ENCODE measurements around the gene ATF7.
A peak's percentile ranks its signal among the peaks of the same experiment; 100 is the strongest.

Gene ATF7

DNA sequence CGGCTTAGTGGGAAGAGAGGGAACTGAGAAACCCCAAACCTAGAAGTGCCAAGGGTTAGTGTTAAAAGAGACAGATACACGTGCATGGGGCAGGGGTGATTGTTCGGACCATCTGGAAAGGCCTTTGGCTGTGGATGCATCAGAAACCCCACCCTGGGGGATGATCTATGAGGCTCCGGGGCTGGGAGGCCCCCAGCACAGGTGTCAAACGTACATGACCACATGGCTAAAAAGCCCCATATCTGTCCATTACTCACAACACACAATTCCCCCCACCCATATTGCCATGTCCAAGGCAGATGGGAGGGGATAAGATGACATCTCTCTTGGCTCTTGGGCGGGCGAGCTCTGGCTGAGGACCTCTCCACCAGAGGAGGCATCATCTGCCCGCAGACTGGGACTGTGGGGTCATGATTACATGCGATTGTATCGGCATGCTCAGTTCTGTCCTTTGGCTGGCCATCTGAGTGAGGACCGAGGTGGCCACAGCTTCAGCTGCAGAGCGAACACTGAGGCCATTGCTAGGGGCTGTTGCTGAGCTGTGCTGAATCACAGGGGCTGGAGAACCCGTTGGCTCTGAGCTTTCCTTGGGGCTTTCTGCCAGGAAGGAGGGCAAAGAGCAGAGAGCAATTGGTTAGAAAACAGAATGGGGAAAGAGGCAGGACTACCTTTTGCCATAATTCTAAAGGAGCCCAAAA lies 109.3 kb downstream of the ATF7 start:
- no peak for DNase-seq

DNA sequence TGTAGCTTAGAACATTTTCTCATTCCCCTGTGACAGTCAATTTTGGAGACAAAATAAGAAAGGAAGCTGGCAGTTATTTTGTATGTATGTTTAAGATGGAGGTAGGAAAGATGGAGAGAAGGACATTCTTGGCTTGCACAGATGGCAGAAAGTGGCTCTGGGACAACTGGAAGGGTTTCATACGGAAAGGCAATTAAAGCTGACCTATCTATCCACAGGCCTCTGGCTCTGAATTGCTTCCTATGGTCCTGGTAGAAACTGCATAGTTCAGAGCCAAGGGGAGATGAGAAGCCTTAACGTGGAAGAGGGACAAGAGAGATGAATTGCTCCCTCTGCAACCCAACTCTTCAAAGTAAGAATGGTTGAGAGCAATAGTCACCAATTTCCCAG lies 110.9 kb downstream of the ATF7 start:
- no peak for DNase-seq

DNA sequence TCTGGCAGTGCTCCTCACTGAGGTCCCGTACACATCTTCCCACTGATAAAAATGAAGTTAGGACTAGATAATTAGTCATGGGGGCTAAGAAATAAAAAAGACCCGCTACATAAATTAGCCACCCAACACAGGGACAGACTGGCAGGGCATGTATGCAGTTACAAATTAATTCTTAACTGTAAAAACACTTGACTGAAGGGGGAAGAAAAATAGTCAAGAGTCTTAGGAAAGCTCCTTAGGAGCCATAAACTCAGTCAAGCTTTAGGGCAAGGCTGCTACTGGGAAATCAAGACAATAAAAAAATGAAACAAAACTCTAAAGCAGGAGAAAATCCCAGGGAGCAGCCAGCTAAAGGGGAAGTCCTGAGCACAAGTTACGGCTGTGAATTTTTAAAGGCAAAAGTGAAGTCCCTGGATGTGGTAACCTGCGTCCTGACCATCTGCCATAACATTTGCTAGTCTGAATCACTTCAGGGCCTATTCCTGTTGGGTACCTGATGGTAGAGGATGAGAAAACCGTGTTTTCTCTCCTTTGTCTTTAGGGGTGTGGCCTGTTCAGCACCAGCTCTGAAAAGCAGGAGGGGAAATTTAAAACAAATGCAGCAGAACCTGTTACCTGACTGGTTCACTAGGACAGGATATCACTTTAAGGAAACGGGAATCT lies 111.4 kb downstream of the ATF7 start:
- DNase-seq = no peak

DNA sequence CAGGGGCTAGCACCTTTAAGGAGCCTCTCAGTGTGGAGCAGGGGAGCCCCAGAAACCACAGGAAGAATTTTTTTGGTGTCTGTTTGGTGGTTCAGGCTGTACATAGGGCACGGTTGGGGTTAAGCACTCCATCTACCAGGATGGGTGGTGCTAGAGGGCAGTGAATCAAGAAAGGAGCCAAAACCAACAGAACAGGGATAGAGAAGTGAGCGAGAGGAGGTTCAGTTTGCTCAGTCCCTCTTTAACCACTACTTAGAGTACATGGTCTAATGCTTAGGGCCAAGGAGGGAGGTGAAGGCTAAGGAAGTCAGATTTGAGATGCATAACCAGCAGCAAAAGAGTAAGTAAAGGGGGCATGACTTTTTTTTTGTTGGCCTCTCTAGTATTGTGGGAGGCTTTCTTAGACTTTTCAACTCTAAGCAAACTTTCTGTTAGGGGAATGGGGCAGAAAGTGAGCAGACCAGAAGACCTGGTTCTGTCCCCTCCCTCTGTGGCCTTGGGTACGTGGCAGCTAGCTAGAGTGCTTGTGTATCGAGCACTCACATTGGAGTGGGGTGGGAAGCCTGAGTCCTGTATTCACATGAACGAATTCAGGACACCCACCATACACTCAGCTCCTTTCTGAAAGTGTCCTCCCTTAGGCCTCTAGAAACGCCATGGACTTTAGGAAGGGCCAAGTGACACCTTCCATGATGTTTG lies 112.3 kb downstream of the ATF7 start:
- no peak for DNase-seq

DNA sequence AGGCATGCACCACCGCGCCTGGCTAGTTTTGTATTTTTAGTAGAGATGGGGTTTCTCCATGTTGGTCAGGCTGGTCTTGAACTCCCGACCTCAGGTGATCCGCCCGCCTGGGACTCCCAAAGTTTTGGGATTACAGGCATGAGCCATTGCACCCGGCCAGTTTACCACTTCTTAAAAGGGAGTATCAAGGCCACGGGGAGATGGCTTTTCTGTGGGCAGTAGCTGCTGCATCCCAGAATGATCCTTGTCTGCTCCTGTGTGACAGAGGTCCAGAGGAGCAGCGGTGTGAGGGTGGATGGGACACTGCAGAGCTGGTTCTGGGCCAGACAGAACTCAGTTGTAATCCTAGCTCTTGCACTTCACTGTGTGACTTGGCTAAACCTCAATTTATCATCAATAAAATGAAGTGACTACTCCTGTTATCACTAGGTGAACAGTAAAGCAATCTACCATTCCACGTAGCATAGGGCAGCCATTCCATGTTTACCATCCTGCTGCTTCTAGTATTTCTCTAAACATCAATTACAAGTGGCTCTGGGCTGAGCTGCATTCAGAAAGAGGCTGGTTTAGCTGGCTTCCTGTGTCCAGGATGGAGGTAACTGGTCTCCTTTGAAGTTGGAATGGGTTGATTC lies 115.9 kb downstream of the ATF7 start:
- no peak for DNase-seq

DNA sequence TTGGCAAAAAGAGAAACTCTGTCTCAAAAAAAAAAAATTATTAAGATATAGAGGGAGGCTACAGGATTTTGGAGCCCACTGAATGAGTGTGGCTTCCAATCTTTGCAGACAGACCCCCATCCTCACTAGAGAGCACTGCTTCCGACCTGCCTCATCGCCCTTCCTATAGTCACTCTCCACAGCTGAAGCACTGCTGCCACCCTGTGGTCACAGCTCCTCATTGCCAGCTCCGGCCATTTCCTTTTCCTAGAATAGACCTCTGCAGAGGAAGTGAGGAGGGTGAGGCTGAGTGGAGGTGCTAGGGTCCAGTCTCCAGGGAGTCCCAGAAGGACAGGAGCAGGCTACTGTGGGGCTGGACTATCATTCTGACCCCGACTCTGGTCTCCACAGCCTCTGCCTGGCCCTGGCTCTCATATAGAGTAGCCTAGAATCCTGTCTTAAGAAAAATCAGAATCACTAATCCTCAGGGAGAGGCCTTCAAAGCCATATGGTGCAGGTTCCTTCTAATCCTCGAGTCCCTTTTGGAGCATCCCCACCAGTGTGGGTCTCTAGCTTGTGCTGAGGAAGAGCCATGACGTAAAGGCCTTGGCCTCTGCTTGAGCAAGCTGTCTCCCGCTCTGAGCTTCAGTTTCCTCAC lies 117.5 kb downstream of the ATF7 start:
- peak; percentile 44 to 72 (median 68) for DNase-seq

DNA sequence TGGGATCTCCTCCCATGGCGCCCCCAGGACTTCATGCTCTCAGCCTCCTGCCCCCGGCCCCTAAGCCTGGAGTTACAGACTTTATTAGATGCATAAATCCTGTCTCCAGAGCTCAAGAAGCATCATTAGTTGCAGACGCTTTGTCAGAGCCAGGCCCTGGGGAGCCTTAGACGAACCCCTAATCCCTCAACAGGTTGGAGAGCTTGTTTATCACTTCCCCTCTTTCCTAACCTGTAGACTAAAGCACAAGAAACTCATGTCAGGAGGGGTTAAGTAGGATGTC lies 118.6 kb downstream of the ATF7 start:
- no peak for DNase-seq

DNA sequence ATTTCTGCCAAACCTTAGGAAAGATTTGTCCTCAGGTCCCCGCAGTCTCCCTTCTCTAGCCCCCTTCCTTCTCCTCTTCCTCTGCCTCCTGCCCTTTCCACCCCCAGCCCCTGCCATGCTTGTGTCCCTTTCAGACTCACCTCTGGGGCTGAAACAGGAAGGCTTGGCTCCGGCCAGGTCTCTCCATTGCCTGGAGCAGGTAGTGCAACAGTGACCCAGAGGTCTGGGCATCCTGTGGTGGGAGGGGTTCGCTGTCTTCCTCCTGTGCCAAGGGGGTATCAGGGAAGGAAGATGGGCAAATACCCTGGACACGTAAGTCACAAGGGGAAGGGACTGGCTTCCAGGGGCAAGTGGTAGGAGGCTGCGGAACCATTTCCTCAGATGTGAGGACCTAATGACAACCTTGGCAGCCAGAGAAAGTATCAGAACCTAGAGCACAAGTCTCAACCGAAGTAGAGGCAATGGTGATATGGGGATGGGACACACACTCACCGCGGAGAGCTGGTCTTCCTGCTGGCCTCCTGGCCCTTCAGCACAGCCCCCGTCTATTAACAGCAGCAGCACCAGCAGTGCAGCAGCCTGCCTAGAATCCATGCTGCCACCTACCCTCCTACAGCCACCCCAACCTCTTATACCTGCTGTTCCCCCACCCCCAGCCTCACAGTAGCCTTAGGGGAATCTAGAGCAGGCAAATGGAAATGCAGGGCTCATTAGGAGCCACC lies 119.1 kb downstream of the ATF7 start, which contains the start of gene NPFF:
TSS of gene NPFF (minus strand) at position 604 of the 722 bp plus-strand sequence. CDS start at position 594, 10 bp downstream.
- no peak for DNase-seq

DNA sequence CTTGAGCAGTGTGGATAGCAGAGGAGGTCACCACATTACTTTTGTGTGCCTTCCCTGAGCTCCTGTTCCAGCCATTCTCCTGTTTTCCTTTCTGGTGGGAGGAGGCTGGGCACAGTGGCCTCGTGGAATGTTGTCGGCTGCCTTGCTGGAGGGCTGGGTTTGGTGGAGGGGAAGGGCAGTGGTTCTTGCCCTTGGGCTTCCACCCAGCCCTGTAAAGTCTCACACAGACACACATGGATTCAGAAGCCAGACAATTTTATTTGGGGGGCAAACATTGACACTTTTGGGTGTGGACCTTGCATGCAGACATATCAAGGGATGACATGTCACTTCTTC lies 119.8 kb downstream of the ATF7 start:
- no peak for DNase-seq

DNA sequence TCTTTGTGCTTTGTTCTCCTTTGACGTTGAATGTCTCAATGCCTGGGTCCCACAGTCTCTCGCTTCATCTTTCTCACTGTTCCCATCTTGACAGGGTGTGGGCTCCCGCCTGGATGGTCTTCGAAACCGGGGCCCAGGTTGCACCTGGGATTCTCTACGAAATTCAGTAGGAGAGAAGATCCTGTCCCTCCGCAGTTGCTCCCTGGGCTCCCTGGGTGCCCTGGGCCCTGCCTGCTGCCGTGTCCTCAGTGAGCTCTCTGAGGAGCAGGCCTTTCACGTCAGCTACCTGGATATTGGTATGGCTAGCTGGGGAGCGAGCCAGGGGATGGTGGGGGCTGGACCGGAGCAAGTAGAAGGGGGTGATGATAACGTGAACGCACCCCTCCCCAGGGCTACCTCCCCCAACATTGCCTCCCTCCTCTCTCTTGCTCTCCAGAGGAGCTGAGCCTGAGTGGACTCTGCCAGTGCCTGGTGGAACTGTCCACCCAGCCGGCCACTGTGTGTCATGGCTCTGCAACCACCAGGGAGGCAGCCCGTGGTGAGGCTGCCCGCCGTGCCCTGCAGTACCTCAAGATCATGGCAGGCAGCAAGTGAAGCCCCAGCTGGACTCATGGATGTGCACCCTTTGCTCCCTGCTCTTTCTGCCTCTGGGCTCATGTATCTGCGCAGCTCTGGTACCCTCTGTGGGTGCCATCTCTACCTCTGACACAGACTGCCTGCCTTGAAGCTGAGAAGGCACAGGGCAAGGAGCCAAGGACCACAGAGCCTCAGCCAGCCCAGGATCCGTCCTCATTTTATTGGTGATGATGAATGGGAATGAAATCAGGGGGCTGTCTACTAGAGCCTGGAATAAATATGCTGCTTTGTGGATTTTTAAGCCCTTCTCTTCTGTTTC lies 120.4 kb downstream of the ATF7 start:
- DNase-seq = no peak

DNA sequence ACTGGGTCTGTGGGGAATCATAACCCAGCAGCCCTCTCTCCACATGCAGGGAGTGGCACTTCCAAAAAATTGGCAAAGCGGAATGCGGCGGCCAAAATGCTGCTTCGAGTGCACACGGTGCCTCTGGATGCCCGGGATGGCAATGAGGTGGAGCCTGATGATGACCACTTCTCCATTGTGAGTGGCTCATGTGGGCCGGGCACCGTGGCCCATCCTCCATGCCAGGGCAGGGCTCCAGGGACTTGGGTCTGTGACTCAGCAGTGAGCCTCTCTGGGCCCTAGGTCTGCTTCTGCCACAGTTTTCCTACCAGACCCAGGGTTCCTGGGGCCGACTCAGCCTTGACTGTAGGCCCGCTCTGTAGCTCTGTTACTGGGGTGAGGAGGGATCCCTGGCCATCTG lies 121.1 kb downstream of the ATF7 start:
- DNase-seq = no peak

DNA sequence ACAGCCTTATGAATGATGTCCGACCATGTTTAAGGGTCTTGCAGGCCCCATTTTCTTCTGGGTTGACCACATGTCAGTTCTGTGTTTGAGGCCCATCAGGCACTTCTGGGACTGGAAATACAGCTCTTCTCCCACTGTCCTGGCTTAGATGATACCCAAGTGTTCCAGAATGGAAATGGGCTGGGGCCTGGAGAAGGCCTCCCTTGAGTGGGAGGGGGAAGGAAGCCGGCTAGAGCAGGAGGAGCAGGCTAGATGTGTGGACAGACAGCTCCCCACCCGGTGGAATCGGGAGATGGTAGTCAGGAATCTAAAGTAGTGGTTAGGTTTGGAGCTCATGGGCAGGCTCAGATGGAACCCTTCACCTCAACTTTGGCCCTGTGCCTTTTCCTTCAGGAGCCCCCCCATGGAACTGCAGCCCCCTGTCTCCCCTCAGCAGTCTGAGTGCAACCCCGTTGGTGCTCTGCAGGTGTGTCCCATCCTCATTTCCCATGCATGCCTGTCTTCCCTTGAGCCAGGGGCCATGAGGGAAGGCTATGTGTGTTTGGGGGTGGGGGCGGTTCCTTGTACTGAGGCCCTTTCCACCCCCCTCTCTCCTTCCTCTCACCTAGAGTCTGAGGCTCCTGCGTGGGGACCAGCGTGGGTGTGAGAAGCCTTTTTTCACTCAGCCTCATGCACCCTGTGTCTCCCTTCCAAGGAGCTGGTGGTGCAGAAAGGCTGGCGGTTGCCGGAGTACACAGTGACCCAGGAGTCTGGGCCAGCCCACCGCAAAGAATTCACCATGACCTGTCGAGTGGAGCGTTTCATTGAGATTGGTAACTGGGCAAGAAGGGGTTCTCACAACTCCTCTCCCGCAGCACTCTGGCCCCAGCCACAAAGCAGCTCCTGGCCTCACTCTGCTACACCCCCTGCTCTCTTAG lies 121.9 kb downstream of the ATF7 start:
- DNase-seq = no peak

DNA sequence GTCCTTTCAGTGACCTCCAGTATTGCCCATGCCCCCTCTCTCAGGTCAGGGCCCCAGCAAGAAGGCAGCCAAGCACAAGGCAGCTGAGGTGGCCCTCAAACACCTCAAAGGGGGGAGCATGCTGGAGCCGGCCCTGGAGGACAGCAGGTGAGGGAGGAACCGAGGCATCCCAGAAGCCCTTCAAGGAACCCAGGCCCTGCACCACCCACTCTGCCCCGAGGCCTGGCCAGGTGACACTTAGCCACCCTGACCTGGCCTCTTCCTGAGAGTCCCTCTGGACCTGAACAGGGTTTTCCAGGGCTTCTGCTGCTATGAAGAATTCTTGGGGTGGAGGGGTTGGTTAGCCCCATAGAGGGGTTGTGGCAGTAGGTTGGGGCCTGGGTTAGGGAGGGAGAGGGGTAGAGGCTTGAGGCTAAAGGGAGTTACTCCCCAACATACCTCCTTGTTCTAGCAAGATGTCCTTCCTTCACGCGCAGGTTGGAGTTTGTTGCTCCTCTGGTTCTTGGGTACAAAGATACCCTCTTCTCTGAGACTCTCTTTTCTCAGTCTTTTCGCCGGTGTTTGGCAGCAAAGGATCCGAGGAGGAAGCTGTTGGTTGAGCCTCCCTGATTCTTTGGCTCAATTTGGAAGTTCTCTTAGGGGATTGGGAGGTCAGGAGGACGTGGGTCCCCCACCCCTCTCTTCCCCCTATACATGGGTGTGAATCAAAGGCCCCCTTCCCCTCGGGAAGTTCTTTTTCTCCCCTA lies 123.0 kb downstream of the ATF7 start:
- DNase-seq = no peak

DNA sequence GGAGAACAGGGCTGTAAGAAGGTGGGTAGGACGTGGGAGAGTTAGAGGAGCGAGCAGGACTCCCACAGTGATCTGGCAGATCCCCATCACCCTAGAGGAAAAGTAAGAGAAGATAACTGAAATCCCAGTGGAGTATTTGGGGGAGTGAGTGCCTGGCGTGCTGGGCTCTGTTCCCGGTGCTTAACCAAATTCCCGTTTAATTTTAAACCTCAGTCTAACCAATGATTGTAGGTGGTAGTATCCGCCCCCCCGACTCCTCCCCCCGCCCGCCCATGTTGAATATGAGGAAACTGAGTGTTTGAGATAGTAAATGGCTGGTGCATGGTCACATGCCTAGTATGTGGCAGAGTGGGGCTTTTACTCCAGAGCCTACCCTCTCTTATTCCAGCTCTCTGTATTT lies 123.9 kb downstream of the ATF7 start:
- DNase-seq = no peak

DNA sequence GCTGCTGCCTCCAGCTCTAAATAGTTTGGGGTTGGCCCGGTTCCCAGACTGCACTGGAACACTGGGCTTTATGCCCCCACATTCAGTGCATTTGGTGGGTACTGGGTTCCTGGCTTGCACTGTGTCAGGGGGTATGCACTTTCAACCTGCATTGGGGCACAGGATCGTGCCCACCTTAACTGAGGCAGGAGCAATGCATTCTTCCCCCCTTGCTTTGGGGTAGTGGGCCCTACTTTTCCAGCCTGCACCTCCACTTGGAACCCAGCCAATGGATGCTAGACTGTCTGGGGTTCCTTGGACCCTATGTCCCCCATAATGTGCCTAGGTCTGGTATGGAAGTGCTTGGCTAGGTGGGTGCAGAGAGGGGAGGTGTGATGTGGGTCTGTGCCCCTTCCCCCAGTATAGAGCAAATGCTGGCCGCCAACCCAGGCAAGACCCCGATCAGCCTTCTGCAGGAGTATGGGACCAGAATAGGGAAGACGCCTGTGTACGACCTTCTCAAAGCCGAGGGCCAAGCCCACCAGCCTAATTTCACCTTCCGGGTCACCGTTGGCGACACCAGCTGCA lies 124.5 kb downstream of the ATF7 start:
- DNase-seq = no peak

DNA sequence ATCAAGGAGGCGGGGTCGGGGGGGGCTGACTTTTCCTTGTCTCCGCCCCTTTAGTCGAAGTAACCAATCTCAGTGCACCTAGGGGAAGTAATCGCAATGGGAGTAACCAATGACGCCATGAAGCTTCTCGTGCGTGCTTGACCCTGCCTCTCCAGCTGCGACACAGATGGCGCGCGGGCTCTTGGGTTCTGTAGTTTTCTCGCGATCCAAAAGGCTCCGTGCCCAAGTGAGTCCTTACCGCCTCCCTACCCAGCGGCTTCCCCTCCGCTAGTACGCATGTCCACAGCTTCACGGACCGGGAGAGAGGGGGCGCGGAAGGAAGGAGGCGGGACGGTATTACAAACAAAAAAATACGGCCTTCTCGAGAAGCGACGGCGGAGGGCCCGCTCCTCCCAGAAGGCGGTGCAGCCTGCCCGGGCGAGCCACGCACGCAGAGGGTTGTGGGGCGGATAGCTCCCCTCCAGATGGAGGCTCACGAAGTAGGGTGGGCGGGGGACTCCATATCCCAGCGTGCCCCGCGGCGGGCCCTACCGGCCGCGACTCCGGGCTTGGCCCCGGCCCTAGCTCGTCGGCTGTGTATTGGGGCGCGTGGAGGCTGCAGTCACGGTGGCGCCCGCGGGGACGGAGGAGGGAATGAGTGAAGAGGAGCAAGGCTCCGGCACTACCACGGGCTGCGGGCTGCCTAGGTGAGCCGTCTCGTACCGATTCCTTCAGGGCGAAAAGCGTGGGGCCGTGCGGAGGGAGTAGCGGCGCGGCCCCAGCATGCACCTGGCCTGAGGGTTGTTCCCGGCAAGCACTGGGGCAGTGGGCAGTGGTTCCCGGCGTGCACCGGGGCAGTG lies 125.2 kb downstream of the ATF7 start, which contains the start of gene TARBP2:
TSS of gene TARBP2 (plus strand) at position 508 of the 839 bp plus-strand sequence. CDS start at position 634, 126 bp downstream.
- DNase-seq = peak; percentile 93 to 97 (median 95)

DNA sequence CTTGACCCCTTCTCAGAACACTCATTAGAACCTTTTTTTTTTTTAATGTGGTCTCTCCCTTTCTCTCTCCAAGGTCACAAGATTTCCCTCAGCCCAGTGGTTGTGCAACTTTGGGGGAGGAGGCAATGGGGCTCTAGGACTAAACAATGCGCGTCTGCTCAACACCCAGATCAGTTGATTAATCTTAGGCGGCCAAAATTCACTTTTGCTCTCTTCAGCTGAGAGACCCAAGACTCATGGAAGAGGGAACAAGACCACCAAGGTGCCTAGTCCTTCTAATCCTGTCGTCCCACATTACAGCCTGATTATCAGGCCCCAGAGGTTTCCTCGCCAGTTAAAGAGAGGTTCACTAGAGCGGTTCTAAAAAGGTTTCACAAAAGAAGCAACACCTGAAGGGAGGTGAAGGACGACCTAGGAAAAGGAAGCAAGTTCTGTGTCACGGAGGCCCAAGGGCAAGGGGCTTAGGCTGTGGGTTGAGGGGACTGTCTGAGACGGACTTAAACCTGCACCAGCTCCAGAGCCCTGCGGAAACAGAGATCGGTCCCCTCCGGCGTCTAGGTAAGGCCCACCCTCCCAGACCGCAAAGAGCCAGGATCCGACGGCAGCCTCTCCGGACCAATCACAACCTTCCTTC lies 125.9 kb downstream of the ATF7 start:
- DNase-seq = no peak
